GM12875 (cell line): Measurements from ENCODE around the gene CC2D1B.

Experiments
- H3K4me3 ChIP-seq: one replicate; pipeline ENCODE4 v1.5.1; 2011; ENCODE audit warnings: low read depth, low read length, control low read depth
- CTCF ChIP-seq: IDR thresholded peaks from 2 replicates; pipeline ENCODE4 v1.5.1; 2011; ENCODE audit warnings: low read depth, mild to moderate bottlenecking, control low read depth, inconsistent platforms, low read length, moderate library complexity, borderline replicate concordance; ENCODE audit not compliant: insufficient read depth

Gene CC2D1B

DNA sequence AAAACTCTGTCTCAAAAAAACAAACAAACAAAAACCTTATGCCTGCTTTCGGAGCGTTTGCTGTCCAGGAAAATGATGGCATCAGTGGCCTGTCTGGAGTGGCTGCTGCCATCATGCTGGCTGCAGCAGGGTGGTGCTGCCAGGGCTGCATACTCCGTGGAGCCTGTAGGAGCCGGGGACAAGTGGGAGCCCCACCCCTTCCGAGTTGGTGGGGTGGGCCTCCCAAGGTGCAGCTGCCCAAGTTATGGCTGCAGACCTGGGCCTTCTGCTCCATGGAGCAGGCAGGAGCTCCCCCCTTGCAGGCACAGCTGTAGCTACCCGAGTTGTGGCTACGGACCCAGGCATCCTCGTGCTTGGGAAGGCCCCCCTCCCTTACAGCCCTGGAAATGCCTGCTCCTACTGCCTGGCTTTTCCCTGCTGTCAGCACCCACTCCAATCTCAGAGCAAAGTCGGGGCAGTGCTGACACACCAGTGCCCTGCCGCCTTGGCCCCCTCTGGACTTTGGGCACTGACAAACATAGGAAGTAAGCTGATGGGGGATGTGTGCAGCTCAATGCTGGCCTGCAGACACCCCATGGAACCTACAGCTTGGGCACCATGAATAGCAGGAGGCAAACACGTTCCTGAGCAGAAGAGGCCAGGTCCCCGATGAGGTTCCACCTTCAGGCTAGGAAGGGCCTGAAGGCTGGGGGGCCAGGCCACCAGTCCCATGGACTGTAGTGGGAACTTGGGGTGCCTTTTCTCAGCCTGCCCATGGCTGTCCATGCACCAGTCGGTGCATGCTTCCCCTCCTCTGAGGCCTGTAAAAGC lies 60.4 kb downstream of the CC2D1B start:
- H3K4me3 ChIP-seq, result no peak overlapping the region
- no peak for TF ChIP-seq CTCF
